Heart right ventricle (tissue), 16 donors: ENCODE data around the gene PRKAR1B. TPM values are rescaled to one million over a fixed set of nuclear protein-coding genes. Genes with fewer than 3 reads are reported as not detected.
A peak's percentile ranks its signal among the peaks of the same experiment; 100 is the strongest.

Experiments used
- ATAC-seq, 8 donors: fragments of 200-7000 bp; cut with Tn5 transposase; one replicate each; pipeline ENCODE4 v1.9.1; 2020; ENCODE audit warnings: mild to moderate bottlenecking in 8 of 8, moderate library complexity in 8 of 8, moderate number of reproducible peaks in 1 of 8
- DNase-seq, 2 donors: peaks; one replicate each; pipeline ENCODE4 v3.0.0-alpha.2; 2020
- H3K27ac ChIP-seq, 10 donors: fragments of 200-600 bp; sonication (generic) in 2 of 10; one replicate each; pipeline versions ENCODE4 v1.5.0 to v1.8.0; 2020 to 2022; ENCODE audit warnings: mild to moderate bottlenecking in 3 of 10
- H3K27me3 ChIP-seq, 7 donors: fragments of 200-600 bp; one replicate each; pipeline ENCODE4 v1.8.0; 2021 to 2022; ENCODE audit warnings: mild to moderate bottlenecking in 2 of 7
- H3K36me3 ChIP-seq, 9 donors: fragments of 200-600 bp; sonication (generic) in 1 of 9; one replicate each; pipeline versions ENCODE4 v1.5.0 to v1.8.0; 2020 to 2022; ENCODE audit warnings: mild to moderate bottlenecking in 2 of 9
- H3K4me1 ChIP-seq, 9 donors: fragments of 200-600 bp; sonication (generic) in 1 of 9; one replicate each; pipeline versions ENCODE4 v1.5.0 to v1.8.0; 2020 to 2022; ENCODE audit warnings: mild to moderate bottlenecking in 4 of 9
- H3K4me3 ChIP-seq, 10 donors: fragments of 200-600 bp; sonication (generic) in 2 of 10; one replicate each; pipeline versions ENCODE4 v1.5.0 to v1.8.0; 2020 to 2022; ENCODE audit warnings: mild to moderate bottlenecking in 7 of 10, moderate library complexity in 2 of 10
- H3K9me3 ChIP-seq, 11 donors: fragments of 200-600 bp in 10 of 11; sonication (generic) in 2 of 11; one replicate each; pipeline versions ENCODE4 v1.5.0 to v1.8.0; 2013 to 2022; ENCODE audit warnings: mild to moderate bottlenecking in 2 of 11, control low read depth in 1 of 11, moderate library complexity in 1 of 11
- WGBS, 2 donors: extraction: QIAGEN DNeasy Blood & Tissue Kit; methylation state at CpG; one replicate each; pipeline ENCODE4 v1.1.7; 2013; ENCODE audit warnings: inconsistent platforms in 1 of 2; 5-methylcytosine and 5-hydroxymethylcytosine counted together
- intact Hi-C, 10 donors: fragments of 100-400 bp; cut with DNase I; formaldehyde crosslinking; loops; one replicate each; pipeline versions ENCODE4 v1.11.1 to v1.14.2; 2022
- polyA plus RNA-seq, 2 donors: library from polyadenylated mRNA; stranded (reverse); fragments of 200-250 nt; gene quantifications; one replicate each; pipeline ENCODE4 v1.2.3, GENCODE V29; 2013
- total RNA-seq, 10 donors: library from RNA; stranded (reverse); fragmentation: NEBNext Ultra II Directional in 3 of 10; extraction: Animal tissue kit (Norgen Biotek cat#: 25700) in 3 of 10; gene quantifications; one replicate each; pipeline versions ENCODE4 v1.2.1 to v1.2.4, GENCODE V29; 2021 to 2023
- TF ChIP-seq, protein P1 (sequence below), 9 donors: fragments of 200-600 bp; sonication (generic) in 2 of 9; IDR thresholded peaks; one replicate each; pipeline versions ENCODE4 v1.5.0 to v1.8.0; 2021 to 2022; ENCODE audit warnings: antibody characterized with exemption in 9 of 9, mild to moderate bottlenecking in 5 of 9, moderate library complexity in 1 of 9
- donor health status: Arrhythmogenic right ventricular cardiomyopathy.
- donor health status: ischemic (EF 13 %, LVEDD 7.1; RV severe dilation, severe dysfunction).
- donor health status: healthy with polysubstance abuse.
- donor health status: DM: no; HTN: yes; CAD: no.
- donor health status: DM: no; HTN: no; CAD: no.
- donor health status: ischemic (EF 25% LVEDD 6.9; RV normal size, moderate dysfunction).
- donor health status: ischemic (EF 25% LVEDD 5.7; RV mildly dilated, moderate dysfunction).
- donor health status: healthy.
- donor health status: DM: yes; HTN: yes; CAD: no.
- donor health status: Ischemic cardiomyopathy.
- donor health status: ischemic (EF 35%, LVEDD 5.7; RV mildly dilated, moderate dysfunction).
- donor health status: nonischemic (EF 11% LVEDD 7.7; RV severe dilation, severe dysfunction).
- donor health status: DM: yes; HTN: yes; CAD: no.
- donor health status: PGD.
- donor health status: ischemic (EF 29% LVEDD 5.4; RV normal size, mild dysfunction).
- donor health status: nonischemic (EF 23%, LVEDD 6.1; RV moderate dilation, normal function).

PRKAR1B gene
- total and polyA plus RNA-seq, 12 donors: 5.0 to 24.5 (median 20.6) TPM

DNA sequence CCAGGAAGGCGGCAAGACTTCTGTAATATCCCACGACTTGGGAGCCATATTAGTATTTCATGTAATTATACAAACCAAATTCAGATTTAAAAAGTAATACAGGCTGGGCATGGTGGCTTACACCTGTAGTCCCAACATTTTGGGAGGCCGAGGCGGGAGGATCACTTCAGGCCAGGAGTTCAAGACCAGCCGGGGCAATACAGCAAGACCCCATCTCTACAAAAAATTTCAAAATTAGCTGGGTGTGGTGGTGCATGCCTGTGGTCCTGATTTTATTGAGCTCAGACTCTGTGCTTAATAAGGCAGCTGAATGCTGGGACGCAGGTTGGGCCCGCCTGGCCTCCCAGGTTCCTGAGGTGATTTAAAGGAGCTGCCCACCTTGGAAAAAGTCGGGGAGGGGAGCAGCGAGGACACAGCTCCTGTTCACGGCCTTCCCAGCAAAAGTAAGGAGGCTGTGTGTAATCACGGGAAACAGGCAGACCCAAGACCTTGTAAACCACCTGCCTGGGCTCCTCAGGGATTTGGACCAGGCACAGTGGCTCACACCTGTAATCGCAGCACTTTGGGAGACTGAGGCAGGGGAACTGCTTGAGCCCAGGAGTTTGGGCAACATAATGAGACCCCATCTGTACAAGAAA is 93.6 kb downstream of the PRKAR1B start:
- DNase-seq (no peak), ATAC-seq (no peak)
- 98 to 99% methylated on average over 12 of the region's 12 CpGs for WGBS, 2 donors
- no peaks in the 10 kb centered on the region for H3K9me3 ChIP-seq
- H3K4me1 ChIP-seq: no peaks in the 10 kb centered on the region
- TF ChIP-seq, protein P1, sequence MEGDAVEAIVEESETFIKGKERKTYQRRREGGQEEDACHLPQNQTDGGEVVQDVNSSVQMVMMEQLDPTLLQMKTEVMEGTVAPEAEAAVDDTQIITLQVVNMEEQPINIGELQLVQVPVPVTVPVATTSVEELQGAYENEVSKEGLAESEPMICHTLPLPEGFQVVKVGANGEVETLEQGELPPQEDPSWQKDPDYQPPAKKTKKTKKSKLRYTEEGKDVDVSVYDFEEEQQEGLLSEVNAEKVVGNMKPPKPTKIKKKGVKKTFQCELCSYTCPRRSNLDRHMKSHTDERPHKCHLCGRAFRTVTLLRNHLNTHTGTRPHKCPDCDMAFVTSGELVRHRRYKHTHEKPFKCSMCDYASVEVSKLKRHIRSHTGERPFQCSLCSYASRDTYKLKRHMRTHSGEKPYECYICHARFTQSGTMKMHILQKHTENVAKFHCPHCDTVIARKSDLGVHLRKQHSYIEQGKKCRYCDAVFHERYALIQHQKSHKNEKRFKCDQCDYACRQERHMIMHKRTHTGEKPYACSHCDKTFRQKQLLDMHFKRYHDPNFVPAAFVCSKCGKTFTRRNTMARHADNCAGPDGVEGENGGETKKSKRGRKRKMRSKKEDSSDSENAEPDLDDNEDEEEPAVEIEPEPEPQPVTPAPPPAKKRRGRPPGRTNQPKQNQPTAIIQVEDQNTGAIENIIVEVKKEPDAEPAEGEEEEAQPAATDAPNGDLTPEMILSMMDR (IDR thresholded peaks at IDR 0.05): no peak
- no peak overlapping the region for H3K4me3 ChIP-seq
- H3K27ac ChIP-seq: no peak overlapping the region
- no peaks in the 10 kb centered on the region for H3K36me3 ChIP-seq
- no peaks in the 10 kb centered on the region for H3K27me3 ChIP-seq
- intact Hi-C loops: loop anchor here in 2 of 10 donors (10.0 kb wide), 1 partner anchor 109 kb away; no protein-coding TSS in a partner anchor

DNA sequence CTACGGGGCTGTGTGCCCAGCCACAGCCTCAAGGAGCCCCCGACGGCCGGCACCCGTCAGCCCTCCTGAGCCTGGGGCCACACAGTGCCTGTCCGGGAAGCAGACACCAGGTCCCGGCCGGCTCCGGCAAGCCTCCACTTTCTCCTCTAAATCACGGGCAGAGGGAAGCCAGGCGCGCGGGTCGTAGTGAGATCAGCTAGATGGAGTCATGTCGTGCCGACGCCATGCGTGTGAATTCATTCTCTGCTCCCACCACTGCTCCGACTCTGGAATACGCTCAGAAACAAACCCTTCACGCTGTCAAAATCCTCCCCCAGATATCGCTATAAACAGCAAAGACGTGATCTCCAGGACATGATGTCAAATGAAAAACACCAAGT is 94.3 kb downstream of the PRKAR1B start:
- no peaks in the 10 kb centered on the region for H3K36me3 ChIP-seq
- TF ChIP-seq, protein P1 (IDR thresholded peaks at IDR 0.05): no peak
- H3K27ac ChIP-seq: no peak overlapping the region
- H3K27me3 ChIP-seq: no peaks in the 10 kb centered on the region
- no peak overlapping the region for H3K4me3 ChIP-seq
- WGBS, 2 donors: 89 to 96% methylated on average over 23 of the region's 23 CpGs
- intact Hi-C loops: loop anchor here in 2 of 10 donors (10.0 kb wide), 1 partner anchor 108 kb away; no protein-coding TSS in a partner anchor
- DNase-seq (no peak), ATAC-seq (no peak)
- H3K4me1 ChIP-seq: no peaks in the 10 kb centered on the region
- no peaks in the 10 kb centered on the region for H3K9me3 ChIP-seq

DNA sequence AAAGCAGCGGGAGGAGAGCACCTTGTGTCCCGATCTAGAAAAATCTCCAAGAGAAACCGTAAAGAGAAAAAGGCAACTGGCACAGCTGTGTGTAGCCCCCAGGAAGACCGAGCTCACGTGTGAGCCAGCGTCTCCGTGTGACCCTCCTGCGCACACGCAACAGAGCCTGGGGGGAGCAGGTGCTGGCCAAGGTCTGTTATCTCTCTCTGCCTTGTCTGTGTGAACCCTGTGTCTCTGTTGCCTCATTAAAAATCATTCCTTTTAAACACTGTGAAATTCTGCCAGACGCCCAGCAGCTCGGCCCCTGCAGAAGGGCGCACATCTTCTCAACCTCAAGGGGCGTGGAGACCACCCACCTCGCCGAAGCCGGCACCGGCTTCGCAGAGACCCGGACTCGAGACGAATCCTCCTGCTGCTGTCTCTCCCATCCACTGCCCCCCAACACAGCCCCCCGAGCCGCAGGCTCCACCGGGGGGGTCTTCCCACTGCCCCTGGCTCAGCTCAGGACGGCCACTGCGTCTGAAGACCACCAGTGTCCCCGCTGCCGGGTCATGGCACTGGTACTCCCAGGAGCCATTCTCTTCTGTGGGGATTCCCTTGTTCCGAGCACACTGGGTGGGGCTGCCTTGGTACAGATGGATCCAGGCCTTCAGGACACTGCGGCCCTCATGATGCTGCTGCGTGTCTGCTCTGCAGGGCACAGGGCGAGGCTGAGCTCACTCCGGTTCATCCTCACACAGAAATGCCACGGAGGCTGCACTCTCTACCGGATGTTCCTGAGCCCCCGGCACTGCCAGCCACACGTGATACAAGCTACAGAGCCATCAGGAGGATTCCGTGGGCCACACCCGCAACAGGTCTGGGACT is 94.9 kb downstream of the PRKAR1B start:
- intact Hi-C loops: loop anchor here in 2 of 10 donors (10.0 kb wide), 1 partner anchor 107 kb away; no protein-coding TSS in a partner anchor
- DNase-seq (no peak), ATAC-seq (peak in 1 of 8 donors; percentile 10)
- Histone ChIP-seq H3K4me1 (no peaks in the 10 kb centered on the region), H3K27ac (no peak overlapping the region), H3K4me3 (no peak overlapping the region), H3K27me3 (no peaks in the 10 kb centered on the region), H3K9me3 (no peaks in the 10 kb centered on the region), H3K36me3 (no peaks in the 10 kb centered on the region)
- WGBS, 2 donors: 94 to 95% methylated on average over 39 of the region's 39 CpGs
- TF ChIP-seq, protein P1 (IDR thresholded peaks at IDR 0.05): no peak

DNA sequence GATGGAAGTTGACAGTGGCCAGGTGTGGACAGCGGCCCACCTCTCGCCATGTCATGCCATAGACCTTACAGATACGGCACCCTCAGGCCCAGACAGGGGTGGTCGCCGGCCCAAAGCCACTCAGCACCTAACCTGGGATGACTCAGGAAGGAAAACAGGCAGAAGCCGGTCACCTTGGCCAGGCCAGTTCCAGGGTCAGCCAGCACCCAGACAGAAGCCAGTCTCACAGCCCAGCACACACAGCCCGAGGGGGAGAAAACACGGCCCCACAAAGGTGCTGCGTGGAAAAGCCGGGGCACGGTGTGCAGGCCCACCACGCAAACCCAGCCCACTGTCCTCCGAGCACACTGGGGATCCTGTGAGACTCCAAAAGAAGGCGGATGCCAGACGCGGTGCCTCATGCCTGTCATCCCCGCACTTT is 95.8 kb downstream of the PRKAR1B start:
- H3K27ac ChIP-seq: no peak overlapping the region
- no peaks in the 10 kb centered on the region for H3K27me3 ChIP-seq
- DNase-seq (no peak), ATAC-seq (no peak)
- TF ChIP-seq, protein P1 (IDR thresholded peaks at IDR 0.05): no peak
- peaks cover 0 to 7% (median 2%) of the 10 kb centered on the region in 11 donors for H3K9me3 ChIP-seq
- no peaks in the 10 kb centered on the region for H3K4me1 ChIP-seq
- intact Hi-C loops: loop anchor here in 2 of 10 donors (10.0 kb wide), 1 partner anchor 106 kb away; no protein-coding TSS in a partner anchor
- no peak overlapping the region for H3K4me3 ChIP-seq
- 92% methylated on average over 17 of the region's 17 CpGs for WGBS, 2 donors
- no peaks in the 10 kb centered on the region for H3K36me3 ChIP-seq
